Measurements from ENCODE around the gene PLCB1.

Gene PLCB1

DNA sequence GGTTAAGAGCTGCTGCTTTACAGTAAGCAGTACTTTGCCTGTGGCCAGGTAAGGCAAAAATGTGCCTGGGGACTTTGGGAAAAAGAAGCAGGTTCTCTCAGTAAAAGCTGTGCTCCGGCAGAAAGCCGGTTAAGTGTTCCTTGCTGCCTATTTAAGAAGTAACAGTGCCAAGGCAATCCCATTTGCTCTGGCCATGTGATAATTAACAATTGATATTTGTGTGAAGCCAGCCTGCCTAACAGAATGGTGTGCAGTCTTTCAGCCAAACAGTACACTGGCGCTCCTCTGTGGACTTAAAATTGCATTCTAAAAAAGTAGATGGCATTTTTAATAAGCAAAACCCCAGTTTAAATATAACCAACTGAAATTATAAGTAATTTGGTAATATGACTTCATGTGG is 430.3 kb downstream of the PLCB1 start:
- TF ChIP-seq, protein P1, sequence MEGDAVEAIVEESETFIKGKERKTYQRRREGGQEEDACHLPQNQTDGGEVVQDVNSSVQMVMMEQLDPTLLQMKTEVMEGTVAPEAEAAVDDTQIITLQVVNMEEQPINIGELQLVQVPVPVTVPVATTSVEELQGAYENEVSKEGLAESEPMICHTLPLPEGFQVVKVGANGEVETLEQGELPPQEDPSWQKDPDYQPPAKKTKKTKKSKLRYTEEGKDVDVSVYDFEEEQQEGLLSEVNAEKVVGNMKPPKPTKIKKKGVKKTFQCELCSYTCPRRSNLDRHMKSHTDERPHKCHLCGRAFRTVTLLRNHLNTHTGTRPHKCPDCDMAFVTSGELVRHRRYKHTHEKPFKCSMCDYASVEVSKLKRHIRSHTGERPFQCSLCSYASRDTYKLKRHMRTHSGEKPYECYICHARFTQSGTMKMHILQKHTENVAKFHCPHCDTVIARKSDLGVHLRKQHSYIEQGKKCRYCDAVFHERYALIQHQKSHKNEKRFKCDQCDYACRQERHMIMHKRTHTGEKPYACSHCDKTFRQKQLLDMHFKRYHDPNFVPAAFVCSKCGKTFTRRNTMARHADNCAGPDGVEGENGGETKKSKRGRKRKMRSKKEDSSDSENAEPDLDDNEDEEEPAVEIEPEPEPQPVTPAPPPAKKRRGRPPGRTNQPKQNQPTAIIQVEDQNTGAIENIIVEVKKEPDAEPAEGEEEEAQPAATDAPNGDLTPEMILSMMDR (IDR thresholded peaks at IDR 0.05; ENCODE audit: low read depth, low read length), result no peak
- TF ChIP-seq, protein P2, sequence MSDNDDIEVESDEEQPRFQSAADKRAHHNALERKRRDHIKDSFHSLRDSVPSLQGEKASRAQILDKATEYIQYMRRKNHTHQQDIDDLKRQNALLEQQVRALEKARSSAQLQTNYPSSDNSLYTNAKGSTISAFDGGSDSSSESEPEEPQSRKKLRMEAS (IDR thresholded peaks at IDR 0.05; ENCODE audit: low read depth, low read length), result no peak
- no peak for TF ChIP-seq MYC (IDR thresholded peaks at IDR 0.05; ENCODE audit: low read depth, low read length)
- TF ChIP-seq POLR2A (IDR thresholded peaks at IDR 0.05; ENCODE audit: extremely low read depth, insufficient read length), result no peak
- DNase-seq (ENCODE audit: low read depth), result no peak
- no peak overlapping the region for H3K4me3 ChIP-seq (ENCODE audit: low read depth, low read length)

DNA sequence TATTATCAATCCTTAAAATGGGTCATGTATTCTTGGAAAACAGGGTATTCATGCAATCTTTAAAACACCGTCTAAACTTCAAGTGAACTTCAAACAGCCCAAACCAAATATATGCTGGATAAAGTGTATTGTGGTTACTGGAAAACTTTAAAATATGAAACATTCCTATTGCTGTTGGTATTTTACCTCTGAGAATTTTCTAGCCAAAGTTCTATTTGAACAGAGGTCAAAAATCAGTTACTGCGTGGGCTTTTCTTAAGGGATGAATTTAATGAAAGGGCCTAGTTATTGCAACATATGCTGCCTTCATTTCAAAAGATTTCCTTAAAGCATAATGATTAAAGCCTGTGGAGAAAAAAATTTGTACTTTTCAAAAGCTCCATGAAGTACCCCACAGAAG is 436.0 kb downstream of the PLCB1 start:
- TF ChIP-seq, protein P1 (IDR thresholded peaks at IDR 0.05; ENCODE audit: low read depth, low read length), result no peak
- TF ChIP-seq MYC (IDR thresholded peaks at IDR 0.05; ENCODE audit: low read depth, low read length) (no peak), POLR2A (IDR thresholded peaks at IDR 0.05; ENCODE audit: extremely low read depth, insufficient read length) (no peak)
- TF ChIP-seq, protein P2 (IDR thresholded peaks at IDR 0.05; ENCODE audit: low read depth, low read length), result no peak
- H3K4me3 ChIP-seq (ENCODE audit: low read depth, low read length), result no peak overlapping the region
- DNase-seq (ENCODE audit: low read depth), result peak; percentile 15

DNA sequence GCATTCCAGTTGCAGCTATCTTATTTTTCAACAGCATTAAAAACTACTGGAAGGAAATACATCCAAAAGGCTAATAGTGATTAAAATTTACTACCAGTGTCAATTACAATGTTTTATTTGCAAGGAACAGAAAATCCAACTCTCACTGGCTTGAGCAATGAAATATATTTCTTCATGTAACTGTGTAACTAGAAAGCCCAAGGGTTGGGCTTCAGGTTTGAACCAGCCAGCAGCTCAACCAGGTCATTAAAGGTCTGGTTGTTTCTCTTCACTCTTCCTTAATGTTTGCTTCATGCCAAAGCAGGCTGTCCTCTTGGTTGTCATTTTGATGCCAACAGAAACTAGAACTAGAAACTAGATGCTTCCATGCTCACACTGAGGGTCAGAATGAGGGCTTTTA is 437.7 kb downstream of the PLCB1 start:
- TF ChIP-seq, protein P1 (IDR thresholded peaks at IDR 0.05; ENCODE audit: low read depth, low read length), result no peak
- TF ChIP-seq POLR2A (IDR thresholded peaks at IDR 0.05; ENCODE audit: extremely low read depth, insufficient read length), result no peak
- TF ChIP-seq, protein P2 (IDR thresholded peaks at IDR 0.05; ENCODE audit: low read depth, low read length), result no peak
- no peak for TF ChIP-seq MYC (IDR thresholded peaks at IDR 0.05; ENCODE audit: low read depth, low read length)
- no peak overlapping the region for H3K4me3 ChIP-seq (ENCODE audit: low read depth, low read length)
- no peak for DNase-seq (ENCODE audit: low read depth)

GRCh38 chr20:8571611-8572010 is 439.5 kb downstream of the PLCB1 start:
- TF ChIP-seq, protein P1 (IDR thresholded peaks at IDR 0.05; ENCODE audit: low read depth, low read length), result no peak
- TF ChIP-seq POLR2A (IDR thresholded peaks at IDR 0.05; ENCODE audit: extremely low read depth, insufficient read length) (no peak), MYC (IDR thresholded peaks at IDR 0.05; ENCODE audit: low read depth, low read length) (no peak)
- TF ChIP-seq, protein P2 (IDR thresholded peaks at IDR 0.05; ENCODE audit: low read depth, low read length), result no peak
- H3K4me3 ChIP-seq (ENCODE audit: low read depth, low read length), result no peak overlapping the region
- no peak for DNase-seq (ENCODE audit: low read depth)

DNA sequence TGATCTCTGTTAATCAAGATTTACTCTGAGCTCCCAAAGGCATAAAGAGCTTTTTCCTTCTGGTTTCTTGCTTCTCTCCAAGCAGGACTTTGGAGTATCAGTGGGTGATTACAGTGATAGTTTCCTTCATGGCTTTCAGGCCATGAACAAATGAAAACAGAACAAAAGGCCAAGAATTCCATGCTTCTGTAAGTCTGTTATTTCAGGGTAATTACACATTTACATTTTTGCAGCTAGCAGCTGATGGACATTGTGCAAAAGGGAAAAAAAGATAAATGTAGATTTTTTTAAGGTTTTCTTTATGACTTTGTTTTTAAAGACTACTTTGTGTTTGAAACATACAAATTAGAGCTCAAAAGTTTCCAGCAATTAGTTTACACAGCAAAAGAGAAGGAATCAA is 441.6 kb downstream of the PLCB1 start:
- no peak for TF ChIP-seq POLR2A (IDR thresholded peaks at IDR 0.05; ENCODE audit: extremely low read depth, insufficient read length)
- no peak for TF ChIP-seq MYC (IDR thresholded peaks at IDR 0.05; ENCODE audit: low read depth, low read length)
- TF ChIP-seq, protein P1 (IDR thresholded peaks at IDR 0.05; ENCODE audit: low read depth, low read length), result no peak
- TF ChIP-seq, protein P2 (IDR thresholded peaks at IDR 0.05; ENCODE audit: low read depth, low read length), result no peak
- DNase-seq (ENCODE audit: low read depth), result no peak
- no peak overlapping the region for H3K4me3 ChIP-seq (ENCODE audit: low read depth, low read length)

- TF ChIP-seq, protein P1 (IDR thresholded peaks at IDR 0.05; ENCODE audit: low read depth, low read length), result no peak
- TF ChIP-seq, protein P2 (IDR thresholded peaks at IDR 0.05; ENCODE audit: low read depth, low read length), result no peak
- TF ChIP-seq POLR2A (IDR thresholded peaks at IDR 0.05; ENCODE audit: extremely low read depth, insufficient read length) (no peak), MYC (IDR thresholded peaks at IDR 0.05; ENCODE audit: low read depth, low read length) (no peak)
- no peak for DNase-seq (ENCODE audit: low read depth)
- H3K4me3 ChIP-seq (ENCODE audit: low read depth, low read length), result no peak overlapping the region
Measured at GRCh38 chr20:8575114-8575513, 443.0 kb downstream of the PLCB1 start.
